Neuronal stem cell (in vitro differentiated cells): ENCODE results near the gene PMS1.

Experiments
- DNase-seq: peaks from one replicate; pipeline ENCODE4 v3.0.0-alpha.2; 2013; ENCODE audit warnings: low spot score
- H2AFZ ChIP-seq: one replicate; pipeline ENCODE4 v1.6.1; 2013; ENCODE audit warnings: mild to moderate bottlenecking, low read length, inconsistent platforms
- H2AK5ac ChIP-seq: 2 replicates; pipeline ENCODE4 v1.6.1; 2013; ENCODE audit warnings: low read depth, mild to moderate bottlenecking, inconsistent platforms, low read length, moderate library complexity, mixed read lengths
- H2BK120ac ChIP-seq: 2 replicates; pipeline ENCODE4 v1.6.1; 2013; ENCODE audit warnings: low read depth, mild to moderate bottlenecking, inconsistent platforms, low read length, moderate library complexity, mixed read lengths
- H2BK12ac ChIP-seq: one replicate; pipeline ENCODE4 v1.6.1; 2013; ENCODE audit warnings: low read length, inconsistent platforms
- H2BK15ac ChIP-seq: 2 replicates; pipeline ENCODE4 v1.6.1; 2013; ENCODE audit warnings: mild to moderate bottlenecking, low read length, inconsistent platforms, mixed read lengths
- H2BK5ac ChIP-seq: one replicate; pipeline ENCODE4 v1.6.1; 2013; ENCODE audit warnings: inconsistent platforms, mild to moderate bottlenecking, low read length, moderate library complexity
- H3K14ac ChIP-seq: one replicate; pipeline ENCODE4 v1.6.1; 2013; ENCODE audit warnings: low read length, inconsistent platforms
- H3K18ac ChIP-seq: 2 replicates; pipeline ENCODE4 v1.6.1; 2013; ENCODE audit warnings: low read length, inconsistent platforms
- H3K23ac ChIP-seq: 2 replicates; pipeline ENCODE4 v1.6.1; 2013; ENCODE audit warnings: low read depth, mild to moderate bottlenecking, mixed read lengths, low read length, inconsistent platforms; ENCODE audit not compliant: poor library complexity
- H3K27ac ChIP-seq: replicated peaks from 3 replicates; pipeline ENCODE4 v1.5.1; 2013; ENCODE audit warnings: low read length, inconsistent platforms
- H3K27me3 ChIP-seq, 3 experiments: 2 replicates each; pipeline ENCODE4 v1.6.1; 2013; ENCODE audit warnings: low read length in 3 of 3, mild to moderate bottlenecking in 2 of 3, inconsistent platforms in 1 of 3, low read depth in 1 of 3, mixed read lengths in 1 of 3, moderate library complexity in 1 of 3; ENCODE audit not compliant: control insufficient read depth in 3 of 3, insufficient read depth in 3 of 3
- H3K36me3 ChIP-seq, 2 donors: replicated peaks in 1 of 2; 2 replicates each; pipeline ENCODE4 v1.6.1; 2013; ENCODE audit warnings: low read length in 2 of 2; ENCODE audit not compliant: control insufficient read depth in 2 of 2, insufficient read depth in 2 of 2
- H3K4ac ChIP-seq: 2 replicates; pipeline ENCODE4 v1.6.1; 2013; ENCODE audit warnings: inconsistent platforms, mild to moderate bottlenecking, low read length, moderate library complexity
- H3K4me1 ChIP-seq, 2 donors: 1 replicate in 1 of 2; 2 replicates in 1 of 2; pipeline ENCODE4 v1.6.1; 2013; ENCODE audit warnings: low read length in 2 of 2, low read depth in 1 of 2; ENCODE audit not compliant: control insufficient read depth in 2 of 2, insufficient read depth in 1 of 2
- H3K4me2 ChIP-seq: one replicate; pipeline ENCODE4 v1.6.1; 2013; ENCODE audit warnings: mild to moderate bottlenecking, low read length, inconsistent platforms; ENCODE audit not compliant: insufficient read depth, poor library complexity, severe bottlenecking
- H3K4me3 ChIP-seq, 2 donors: 2 replicates each; pipeline ENCODE4 v1.5.1; 2013; ENCODE audit warnings: low read length in 2 of 2, mild to moderate bottlenecking in 2 of 2, inconsistent platforms in 1 of 2, moderate library complexity in 1 of 2
- H3K79me1 ChIP-seq: one replicate; pipeline ENCODE4 v1.6.1; 2013; ENCODE audit warnings: low read depth, mild to moderate bottlenecking, inconsistent platforms, low read length, moderate library complexity
- H3K9ac ChIP-seq: one replicate; pipeline ENCODE4 v1.6.1; 2013; ENCODE audit warnings: mild to moderate bottlenecking, low read depth, low read length, inconsistent platforms; ENCODE audit not compliant: poor library complexity
- H3K9me3 ChIP-seq, 2 donors: replicated peaks in 1 of 2; 2 replicates each; pipeline versions ENCODE3 to v1.6.1; 2013; ENCODE audit warnings: low read length in 2 of 2, mild to moderate bottlenecking in 2 of 2, inconsistent platforms in 1 of 2, low read depth in 1 of 2, mixed read lengths in 1 of 2, moderate library complexity in 1 of 2; ENCODE audit not compliant: control insufficient read depth in 2 of 2, insufficient read depth in 1 of 2
- H4K8ac ChIP-seq: one replicate; pipeline ENCODE4 v1.6.1; 2013; ENCODE audit warnings: low read depth, mild to moderate bottlenecking, inconsistent platforms, low read length, moderate library complexity
- H4K91ac ChIP-seq: one replicate; pipeline ENCODE4 v1.6.1; 2013; ENCODE audit warnings: low read length, low read depth, mild to moderate bottlenecking, inconsistent platforms; ENCODE audit not compliant: poor library complexity
- WGBS, 2 donors: extraction: QIAGEN DNeasy Blood & Tissue Kit; methylation state at CpG; one replicate each; pipeline ENCODE4 v1.1.7; 2013; ENCODE audit warnings: missing lambda C conversion rate in 2 of 2, mixed read lengths in 1 of 2; ENCODE audit not compliant: insufficient read length in 2 of 2, insufficient replicate concordance in 1 of 2; ENCODE audit errors: extremely low coverage in 2 of 2; 5-methylcytosine and 5-hydroxymethylcytosine counted together

PMS1 gene

DNA sequence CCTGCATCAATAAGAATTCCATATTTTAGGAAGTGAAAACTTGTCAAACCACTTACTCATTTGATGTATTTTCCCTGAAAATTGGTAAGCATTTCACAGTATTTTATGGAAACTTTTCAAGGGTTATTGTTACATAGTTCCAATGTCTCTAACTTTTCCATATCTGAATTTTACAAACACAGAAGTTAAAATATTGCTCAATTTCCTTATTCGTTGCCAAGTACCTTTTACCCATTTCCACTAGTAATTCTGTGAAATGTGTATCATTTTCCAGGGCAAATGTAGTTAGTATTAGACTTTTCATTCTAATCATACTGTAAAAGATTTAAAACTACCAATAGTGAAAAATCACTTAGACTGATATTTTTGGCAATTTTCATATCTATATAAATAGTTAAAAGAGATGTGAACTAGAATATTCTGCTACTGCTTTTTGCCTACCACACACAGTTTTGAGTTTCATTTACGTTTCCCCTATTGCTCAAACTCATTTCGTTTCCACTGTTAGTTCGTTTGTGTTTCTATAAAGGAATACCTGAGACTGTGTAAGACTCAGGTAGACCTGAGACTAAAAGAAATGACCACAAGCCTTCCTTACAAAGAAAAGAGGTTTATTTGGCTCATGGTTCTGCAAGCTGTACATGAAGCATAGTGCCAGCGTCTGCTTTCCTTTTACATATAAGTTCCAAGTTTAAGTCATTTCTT lies 86.3 kb downstream of the PMS1 start:
- Histone ChIP-seq H3K18ac (no peak overlapping the region), H3K27me3 (no peaks in the 10 kb centered on the region), H3K9me3 (no peaks in the 10 kb centered on the region), H4K91ac (no peak overlapping the region), H2AFZ (no peak overlapping the region), H2BK15ac (no peak overlapping the region), H3K4me2 (no peak overlapping the region), H2BK5ac (no peak overlapping the region), H4K8ac (no peak overlapping the region), H3K14ac (no peak overlapping the region), H3K36me3 (peaks cover 7 to 85% of the 10 kb centered on the region in 2 donors), H3K4me3 (no peak overlapping the region), H3K79me1 (no peaks in the 10 kb centered on the region), H3K9ac (no peak overlapping the region), H2AK5ac (no peak overlapping the region), H3K23ac (no peak overlapping the region), H3K27ac (no peak overlapping the region), H2BK12ac (no peak overlapping the region), H3K4ac (no peak overlapping the region), H2BK120ac (no peak overlapping the region), H3K4me1 (no peaks in the 10 kb centered on the region)
- WGBS, 2 donors = no CpG with 5 or more reads among the region's 5 CpGs
- DNase-seq = no peak

DNA sequence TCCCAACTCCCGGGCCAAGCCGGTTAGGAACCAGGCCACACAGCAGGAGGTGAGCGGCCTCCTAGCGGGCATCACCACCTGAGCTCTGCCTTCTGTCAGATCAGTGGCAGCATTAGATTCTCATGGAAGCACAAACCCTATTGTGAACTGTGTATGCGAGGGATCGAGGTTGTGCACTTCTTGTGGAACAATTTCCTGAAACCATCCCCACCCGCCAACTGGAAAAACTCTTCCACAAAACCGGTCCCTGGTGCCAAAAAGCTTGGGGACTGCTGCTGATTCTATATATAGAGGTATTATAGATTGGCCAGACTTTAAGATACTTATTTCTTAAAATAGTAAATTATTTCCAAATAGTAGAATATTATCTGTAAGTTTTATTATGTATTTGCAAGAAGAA lies 89.4 kb downstream of the PMS1 start:
- Histone ChIP-seq H3K23ac (no peak overlapping the region), H3K9me3 (no peaks in the 10 kb centered on the region), H4K8ac (no peak overlapping the region), H3K14ac (no peak overlapping the region), H2BK120ac (no peak overlapping the region), H3K9ac (no peak overlapping the region), H4K91ac (no peak overlapping the region), H3K79me1 (no peaks in the 10 kb centered on the region), H3K27me3 (no peaks in the 10 kb centered on the region), H3K4me2 (no peak overlapping the region), H2BK12ac (no peak overlapping the region), H3K4ac (no peak overlapping the region), H3K4me1 (no peaks in the 10 kb centered on the region), H3K27ac (no peak overlapping the region), H3K4me3 (no peak overlapping the region), H2AFZ (no peak overlapping the region), H2AK5ac (no peak overlapping the region), H2BK5ac (no peak overlapping the region), H3K36me3 (peaks cover 4 to 81% of the 10 kb centered on the region in 2 donors), H3K18ac (no peak overlapping the region), H2BK15ac (no peak overlapping the region)
- DNase-seq = no peak
- WGBS, 2 donors = no CpG with 5 or more reads among the region's 8 CpGs

DNA sequence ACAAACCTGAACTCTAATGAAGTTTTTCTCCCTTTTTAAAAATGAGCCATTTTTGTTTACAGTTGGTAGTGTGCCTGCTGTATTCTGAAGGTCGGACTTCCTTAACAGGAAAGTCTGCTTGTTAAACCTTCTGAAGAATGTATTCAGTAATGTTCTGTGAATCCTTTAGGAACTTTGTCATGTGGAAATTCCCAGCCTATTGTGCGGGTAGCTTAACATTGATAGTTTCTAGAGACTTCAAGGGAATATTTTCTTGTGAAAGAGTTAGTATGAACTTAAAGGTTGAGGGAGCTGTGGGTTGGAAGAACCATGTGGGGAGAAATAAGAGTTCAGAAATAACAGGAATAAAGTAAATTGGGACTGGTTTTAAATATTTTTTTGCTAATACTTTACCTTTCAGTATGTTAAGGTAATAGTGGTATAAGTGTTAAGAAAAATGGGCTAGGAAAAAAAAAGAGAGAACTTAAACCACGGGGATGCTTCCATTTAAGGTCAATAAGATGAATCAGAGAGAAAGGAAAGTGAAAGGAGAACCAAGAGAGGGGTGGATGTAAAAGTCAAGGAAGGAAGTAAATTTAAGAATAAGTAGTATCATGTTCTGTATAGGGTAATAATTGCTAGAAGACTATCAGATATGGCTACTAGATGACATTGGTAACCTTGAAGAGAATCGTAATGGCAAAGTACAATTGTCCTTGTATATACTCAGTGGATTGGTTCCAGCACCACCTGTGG lies 90.5 kb downstream of the PMS1 start:
- Histone ChIP-seq H3K4me2 (no peak overlapping the region), H3K14ac (no peak overlapping the region), H2BK5ac (no peak overlapping the region), H2AK5ac (no peak overlapping the region), H3K9me3 (no peaks in the 10 kb centered on the region), H3K36me3 (peaks cover 4 to 78% of the 10 kb centered on the region in 2 donors), H4K8ac (no peak overlapping the region), H3K79me1 (no peaks in the 10 kb centered on the region), H3K23ac (no peak overlapping the region), H3K27me3 (no peaks in the 10 kb centered on the region), H4K91ac (no peak overlapping the region), H3K4me3 (no peak overlapping the region), H2BK120ac (no peak overlapping the region), H3K27ac (no peak overlapping the region), H2BK15ac (no peak overlapping the region), H2BK12ac (no peak overlapping the region), H3K4me1 (no peaks in the 10 kb centered on the region), H3K4ac (no peak overlapping the region), H2AFZ (no peak overlapping the region), H3K18ac (no peak overlapping the region), H3K9ac (no peak overlapping the region)
- DNase-seq = no peak
- WGBS, 2 donors = no CpG with 5 or more reads among the region's 4 CpGs

DNA sequence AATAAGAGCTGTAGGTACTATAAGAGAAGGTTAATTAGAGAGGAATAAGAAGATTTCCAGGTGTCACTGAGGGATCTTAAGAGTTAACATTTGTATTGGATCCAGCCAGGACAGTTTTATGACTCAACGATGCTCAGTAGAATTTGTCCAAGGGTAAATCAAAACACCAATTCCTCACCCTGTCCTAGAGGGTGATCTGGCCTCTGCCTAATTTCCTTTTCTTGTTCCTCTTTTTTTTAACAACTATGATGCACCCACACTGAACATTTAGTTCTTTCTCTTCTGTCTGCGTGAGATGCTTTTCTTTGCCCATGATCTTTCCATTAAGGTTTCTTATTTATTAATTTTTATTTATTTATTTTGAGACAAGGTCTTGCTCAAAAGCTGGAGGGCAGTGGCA lies 92.0 kb downstream of the PMS1 start:
- no peak overlapping the region for H2BK120ac ChIP-seq
- no peak overlapping the region for H3K23ac ChIP-seq
- no peak for DNase-seq
- H3K4me1 ChIP-seq = no peaks in the 10 kb centered on the region
- H3K27me3 ChIP-seq = no peaks in the 10 kb centered on the region
- no peaks in the 10 kb centered on the region for H3K79me1 ChIP-seq
- H3K14ac ChIP-seq = no peak overlapping the region
- H3K4me3 ChIP-seq = no peak overlapping the region
- no peak overlapping the region for H2BK15ac ChIP-seq
- H4K8ac ChIP-seq = no peak overlapping the region
- no peak overlapping the region for H2BK5ac ChIP-seq
- H3K27ac ChIP-seq = no peak overlapping the region
- H3K4me2 ChIP-seq = no peak overlapping the region
- H4K91ac ChIP-seq = no peak overlapping the region
- H3K4ac ChIP-seq = no peak overlapping the region
- H3K9me3 ChIP-seq = no peaks in the 10 kb centered on the region
- H2AK5ac ChIP-seq = no peak overlapping the region
- no CpG with 5 or more reads among the region's 2 CpGs for WGBS, 2 donors
- no peak overlapping the region for H2AFZ ChIP-seq
- H3K18ac ChIP-seq = no peak overlapping the region
- no peak overlapping the region for H3K9ac ChIP-seq
- peaks cover 4 to 68% of the 10 kb centered on the region in 2 donors for H3K36me3 ChIP-seq
- no peak overlapping the region for H2BK12ac ChIP-seq
